HepG2 (cell line): ENCODE data around the gene TAL2. TPM values are rescaled to one million over a fixed set of nuclear protein-coding genes. Genes with fewer than 3 reads are reported as not detected.
A peak's percentile ranks its signal among the peaks of the same experiment; 100 is the strongest.

Source experiments
- ATAC-seq: fragments of 200-7000 bp; cut with Tn5 transposase; 3 replicates; pipeline ENCODE4 v1.9.1; 2020; ENCODE audit warnings: mild to moderate bottlenecking, moderate library complexity
- BruUV-seq: library from RNA; stranded (reverse); fragments of 400-500 nt; replicated peaks from 2 replicates; lab custom pipeline; 2021; lab: Mats Ljungman, UMichigan
- CTCF ChIA-PET: fragments of 300-600 bp; formaldehyde crosslinking; extraction: SDS; loops from one replicate; lab custom pipeline; 2021; ENCODE audit warnings: low total read pairs, inconsistent platforms, low intra/inter-chr PET ratio; lab: Yijun Ruan, JAX
- POLR2A ChIA-PET: fragments of 350-600 bp; sonication (Branson Sonifier 250); formaldehyde crosslinking; loops from one replicate; lab custom pipeline; 2020; ENCODE audit warnings: antibody characterized with exemption, inconsistent platforms; lab: Yijun Ruan, JAX
- DNase-seq: peaks from one replicate; pipeline ENCODE4 v3.0.0-alpha.2; 2015; ENCODE audit warnings: low spot score
- FAIRE-seq: peaks from 3 replicates; lab custom pipeline; 2011; peaks lifted over from hg19 to GRCh38; lab: Jason Lieb, UNC
- H2AFZ ChIP-seq: one replicate; pipeline ENCODE4 v1.6.1; 2011; ENCODE audit warnings: low read length, inconsistent platforms
- H3K27ac ChIP-seq: fragments of 300-600 bp; 3 replicates; pipeline ENCODE4 v1.8.0; 2011; ENCODE audit warnings: mixed run types, mild to moderate bottlenecking, mixed read lengths, low read length, inconsistent platforms; ENCODE audit not compliant: insufficient read depth; ENCODE audit errors: extremely low read length
- H3K27me3 ChIP-seq, 2 experiments: fragments of 200-600 bp in 1 of 2; 2 replicates in 1 of 2; 3 replicates in 1 of 2; pipeline versions ENCODE4 v1.6.0 to v1.8.0; 2011; ENCODE audit warnings: low read length in 2 of 2, mild to moderate bottlenecking in 2 of 2, moderate library complexity in 2 of 2, inconsistent platforms in 1 of 2; ENCODE audit not compliant: insufficient read depth in 2 of 2, control insufficient read depth in 1 of 2
- H3K36me3 ChIP-seq, 2 experiments: fragments of 200-600 bp in 1 of 2; replicated peaks in 1 of 2; 2 replicates in 1 of 2; 3 replicates in 1 of 2; pipeline versions ENCODE4 v1.5.1 to v1.8.0; 2011; ENCODE audit warnings: low read length in 2 of 2, inconsistent platforms in 1 of 2; ENCODE audit not compliant: insufficient read depth in 2 of 2, control insufficient read depth in 1 of 2
- H3K4me1 ChIP-seq: 2 replicates; pipeline ENCODE4 v1.5.1; 2012; ENCODE audit warnings: low read length, inconsistent platforms; ENCODE audit not compliant: insufficient read depth
- H3K4me2 ChIP-seq: 2 replicates; pipeline ENCODE4 v1.6.0; 2011; ENCODE audit warnings: low read depth, low read length, inconsistent platforms
- H3K4me3 ChIP-seq, 3 experiments: fragments of 200-600 bp in 1 of 3; sonication (generic), shearing (Covaris generic) in 1 of 3; replicated peaks in 1 of 3; 2 replicates each; pipeline ENCODE4 v1.5.1; 2011 to 2016; ENCODE audit warnings: low read length in 3 of 3, inconsistent platforms in 2 of 3, low read depth in 2 of 3, mild to moderate bottlenecking in 2 of 3, control low read depth in 1 of 3, mixed read lengths in 1 of 3; ENCODE audit not compliant: insufficient read depth in 1 of 3
- H3K79me2 ChIP-seq: one replicate; pipeline ENCODE4 v1.6.1; 2011; ENCODE audit warnings: low read length, inconsistent platforms; ENCODE audit not compliant: insufficient read depth
- H3K9ac ChIP-seq: 2 replicates; pipeline ENCODE4 v1.6.0; 2011; ENCODE audit warnings: mild to moderate bottlenecking, low read depth, low read length, inconsistent platforms; ENCODE audit not compliant: insufficient read depth
- H3K9me3 ChIP-seq: 2 replicates; pipeline ENCODE4 v1.5.1; 2012; ENCODE audit warnings: mild to moderate bottlenecking, low read length
- H4K20me1 ChIP-seq: 2 replicates; pipeline ENCODE4 v1.6.0; 2011; ENCODE audit warnings: inconsistent platforms, mild to moderate bottlenecking, low read length, moderate library complexity; ENCODE audit not compliant: insufficient read depth
- ETV6 ChIP-seq: sonication (generic); formaldehyde crosslinking; conservative IDR thresholded peaks from 2 replicates; pipeline ENCODE4 v1.4.0; 2020; ENCODE audit warnings: missing genetic modification reagents
- HNF4A ChIP-seq: sonication (generic); formaldehyde crosslinking; IDR thresholded peaks from 2 replicates; pipeline ENCODE4 v1.4.0; 2020; ENCODE audit warnings: missing genetic modification reagents
- MTF1 ChIP-seq: sonication (generic); formaldehyde crosslinking; IDR thresholded peaks from 2 replicates; pipeline ENCODE4 v1.5.0; 2020; ENCODE audit warnings: missing genetic modification reagents
- PRDM4 ChIP-seq: sonication (generic); formaldehyde crosslinking; IDR thresholded peaks from 2 replicates; pipeline ENCODE4 v1.9.0; 2021; ENCODE audit warnings: missing genetic modification reagents, borderline replicate concordance
- SOX13 ChIP-seq, 3 experiments: fragments of 450-650 bp in 1 of 3; sonication (generic) in 1 of 3; formaldehyde crosslinking in 1 of 3; IDR thresholded peaks in 2 of 3; conservative IDR thresholded peaks in 1 of 3; 2 replicates each; pipeline versions ENCODE4 v1.5.0 to v1.6.1; 2016 to 2020; ENCODE audit warnings: antibody characterized with exemption in 1 of 3, mild to moderate bottlenecking in 1 of 3, missing compliant biosample characterization in 1 of 3, missing genetic modification reagents in 1 of 3, moderate library complexity in 1 of 3
- TOE1 ChIP-seq: sonication (generic); formaldehyde crosslinking; IDR thresholded peaks from 2 replicates; pipeline ENCODE4 v1.4.0; 2020; ENCODE audit warnings: mild to moderate bottlenecking, missing genetic modification reagents
- ZNF619 ChIP-seq: sonication (generic); formaldehyde crosslinking; IDR thresholded peaks from 2 replicates; pipeline ENCODE4 v1.4.0; 2020; ENCODE audit warnings: mild to moderate bottlenecking, missing genetic modification reagents
- ZNF770 ChIP-seq: sonication (generic); formaldehyde crosslinking; IDR thresholded peaks from 2 replicates; pipeline ENCODE4 v1.5.0; 2020; ENCODE audit warnings: mild to moderate bottlenecking, missing genetic modification reagents
- WGBS: methylation state at CpG from one replicate; pipeline ENCODE4 v1.1.6; 2017; ENCODE audit warnings: low lambda C conversion rate; 5-methylcytosine and 5-hydroxymethylcytosine counted together
- in situ Hi-C: cut with HindIII; loops from 2 replicates; pipeline ENCODE4 v1.10.0; 2017; ENCODE audit warnings: low pct_unique_long_range_greater_than_20kb; ENCODE audit not compliant: extremely low pct_ligation_motif_present
- intact Hi-C: fragments of 100-400 bp; cut with micrococcal nuclease; formaldehyde crosslinking; loops from one replicate; pipeline ENCODE4 v1.10.0; 2022; ENCODE audit not compliant: unreplicated experiment
- polyA plus RNA-seq, 8 experiments: library from polyadenylated mRNA; depleted of rRNA in 3 of 8; stranded (reverse) in 7 of 8; unstranded in 1 of 8; fragments of >200 nt; fragmentation: Illumina TruSeq in 4 of 8; extraction: Trizol in 4 of 8; gene quantifications; 2 replicates each; pipeline versions ENCODE4 v1.2.1 to v1.2.3, GENCODE V29; 2011 to 2016; ENCODE audit warnings: low read depth in 4 of 8, missing spikeins in 1 of 8, mixed read lengths in 1 of 8; ENCODE audit not compliant: insufficient read depth in 1 of 8
- total RNA-seq, 5 experiments: library from RNA; depleted of rRNA; stranded (reverse); fragments of >200 nt; fragmentation: Illumina TruSeq; extraction: Trizol; gene quantifications; 2 replicates each; pipeline ENCODE4 v1.2.3, GENCODE V29; 2016; ENCODE audit warnings: low read depth in 1 of 5
- TF ChIP-seq, protein P1 (sequence below): sonication (generic); formaldehyde crosslinking; IDR thresholded peaks from one replicate; pipeline ENCODE4 v1.5.1; 2020; ENCODE audit warnings: mild to moderate bottlenecking, missing genetic modification reagents; ENCODE audit errors: not compliant biosample characterization

TAL2 gene
- total and polyA plus RNA-seq, 2 of the 13 experiments (the other 11 are each of a cell fraction or from before 2014, with no cell fraction given), result 0.22 TPM; not detected in 1

DNA sequence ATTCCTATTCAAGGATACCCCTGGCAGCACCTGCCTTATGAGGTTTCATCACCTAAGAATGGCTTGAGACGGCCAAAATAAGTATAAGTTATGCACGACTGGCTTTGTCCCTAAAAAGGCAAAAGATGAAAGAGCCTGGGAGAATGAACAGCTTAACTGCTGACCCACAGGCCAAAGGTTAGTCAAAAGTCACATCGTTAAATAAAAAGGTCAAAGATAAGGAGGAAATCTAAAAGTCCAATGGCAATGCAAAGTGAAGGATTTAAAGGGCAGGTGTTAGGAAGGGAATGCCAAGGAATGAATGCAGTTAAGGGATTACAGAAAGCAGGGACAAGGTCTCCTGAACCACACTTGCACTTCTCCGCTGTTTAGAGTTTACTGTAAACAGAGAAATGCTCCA lies 5.6 kb downstream of the TAL2 start (continued):
- TF ChIP-seq ZNF770 (CRISPR knock-in tag) (no peak), TOE1 (CRISPR knock-in tag) (no peak), SOX13 (IDR thresholded peaks at IDR 0.05) (no peak), SOX13 (CRISPR knock-in tag; conservative IDR thresholded peaks at IDR 0.05 in 1 of 2, IDR thresholded peaks at IDR 0.05 in 1 of 2) (0 out of 4 replicates have a peak, but pooled peaks of 1 of the 2 experiments have one; percentile 12), MTF1 (no peak), HNF4A (peak; percentile 37; the same call in 1 of the 2 replicates)

GRCh38 chr9:105670315-105670714 lies 8.1 kb downstream of the TAL2 start:
- peaks cover 26% of the 10 kb centered on the region for H3K4me1 ChIP-seq
- FAIRE-seq (no peak), DNase-seq (no peak), ATAC-seq (no peak)
- intact Hi-C loops (no loop called here), in situ Hi-C loops (no loop called here)
- H2AFZ ChIP-seq, result no peak overlapping the region
- no peaks in the 10 kb centered on the region for H4K20me1 ChIP-seq
- peaks cover 0 to 4% of the 10 kb centered on the region in 2 experiments; a peak in 1 of 5 replicates for H3K27me3 ChIP-seq
- H3K36me3 ChIP-seq, result no peaks in the 10 kb centered on the region
- no peaks in the 10 kb centered on the region for H3K79me2 ChIP-seq
- no peak overlapping the region for H3K4me2 ChIP-seq
- H3K9me3 ChIP-seq, result no peaks in the 10 kb centered on the region
- ChIA-PET POLR2A (no interaction called here), CTCF (no interaction called here)
- H3K4me3 ChIP-seq, result no peak overlapping the region
- no peak overlapping the region for H3K27ac ChIP-seq
- WGBS, result 58% methylated on average over 3 of the region's 3 CpGs
- no peak overlapping the region for H3K9ac ChIP-seq
- BruUV-seq, result no TSS peak
- TF ChIP-seq ETV6 (no peak), ZNF619 (CRISPR knock-in tag) (no peak), PRDM4 (CRISPR knock-in tag) (no peak)
- TF ChIP-seq, protein P1, sequence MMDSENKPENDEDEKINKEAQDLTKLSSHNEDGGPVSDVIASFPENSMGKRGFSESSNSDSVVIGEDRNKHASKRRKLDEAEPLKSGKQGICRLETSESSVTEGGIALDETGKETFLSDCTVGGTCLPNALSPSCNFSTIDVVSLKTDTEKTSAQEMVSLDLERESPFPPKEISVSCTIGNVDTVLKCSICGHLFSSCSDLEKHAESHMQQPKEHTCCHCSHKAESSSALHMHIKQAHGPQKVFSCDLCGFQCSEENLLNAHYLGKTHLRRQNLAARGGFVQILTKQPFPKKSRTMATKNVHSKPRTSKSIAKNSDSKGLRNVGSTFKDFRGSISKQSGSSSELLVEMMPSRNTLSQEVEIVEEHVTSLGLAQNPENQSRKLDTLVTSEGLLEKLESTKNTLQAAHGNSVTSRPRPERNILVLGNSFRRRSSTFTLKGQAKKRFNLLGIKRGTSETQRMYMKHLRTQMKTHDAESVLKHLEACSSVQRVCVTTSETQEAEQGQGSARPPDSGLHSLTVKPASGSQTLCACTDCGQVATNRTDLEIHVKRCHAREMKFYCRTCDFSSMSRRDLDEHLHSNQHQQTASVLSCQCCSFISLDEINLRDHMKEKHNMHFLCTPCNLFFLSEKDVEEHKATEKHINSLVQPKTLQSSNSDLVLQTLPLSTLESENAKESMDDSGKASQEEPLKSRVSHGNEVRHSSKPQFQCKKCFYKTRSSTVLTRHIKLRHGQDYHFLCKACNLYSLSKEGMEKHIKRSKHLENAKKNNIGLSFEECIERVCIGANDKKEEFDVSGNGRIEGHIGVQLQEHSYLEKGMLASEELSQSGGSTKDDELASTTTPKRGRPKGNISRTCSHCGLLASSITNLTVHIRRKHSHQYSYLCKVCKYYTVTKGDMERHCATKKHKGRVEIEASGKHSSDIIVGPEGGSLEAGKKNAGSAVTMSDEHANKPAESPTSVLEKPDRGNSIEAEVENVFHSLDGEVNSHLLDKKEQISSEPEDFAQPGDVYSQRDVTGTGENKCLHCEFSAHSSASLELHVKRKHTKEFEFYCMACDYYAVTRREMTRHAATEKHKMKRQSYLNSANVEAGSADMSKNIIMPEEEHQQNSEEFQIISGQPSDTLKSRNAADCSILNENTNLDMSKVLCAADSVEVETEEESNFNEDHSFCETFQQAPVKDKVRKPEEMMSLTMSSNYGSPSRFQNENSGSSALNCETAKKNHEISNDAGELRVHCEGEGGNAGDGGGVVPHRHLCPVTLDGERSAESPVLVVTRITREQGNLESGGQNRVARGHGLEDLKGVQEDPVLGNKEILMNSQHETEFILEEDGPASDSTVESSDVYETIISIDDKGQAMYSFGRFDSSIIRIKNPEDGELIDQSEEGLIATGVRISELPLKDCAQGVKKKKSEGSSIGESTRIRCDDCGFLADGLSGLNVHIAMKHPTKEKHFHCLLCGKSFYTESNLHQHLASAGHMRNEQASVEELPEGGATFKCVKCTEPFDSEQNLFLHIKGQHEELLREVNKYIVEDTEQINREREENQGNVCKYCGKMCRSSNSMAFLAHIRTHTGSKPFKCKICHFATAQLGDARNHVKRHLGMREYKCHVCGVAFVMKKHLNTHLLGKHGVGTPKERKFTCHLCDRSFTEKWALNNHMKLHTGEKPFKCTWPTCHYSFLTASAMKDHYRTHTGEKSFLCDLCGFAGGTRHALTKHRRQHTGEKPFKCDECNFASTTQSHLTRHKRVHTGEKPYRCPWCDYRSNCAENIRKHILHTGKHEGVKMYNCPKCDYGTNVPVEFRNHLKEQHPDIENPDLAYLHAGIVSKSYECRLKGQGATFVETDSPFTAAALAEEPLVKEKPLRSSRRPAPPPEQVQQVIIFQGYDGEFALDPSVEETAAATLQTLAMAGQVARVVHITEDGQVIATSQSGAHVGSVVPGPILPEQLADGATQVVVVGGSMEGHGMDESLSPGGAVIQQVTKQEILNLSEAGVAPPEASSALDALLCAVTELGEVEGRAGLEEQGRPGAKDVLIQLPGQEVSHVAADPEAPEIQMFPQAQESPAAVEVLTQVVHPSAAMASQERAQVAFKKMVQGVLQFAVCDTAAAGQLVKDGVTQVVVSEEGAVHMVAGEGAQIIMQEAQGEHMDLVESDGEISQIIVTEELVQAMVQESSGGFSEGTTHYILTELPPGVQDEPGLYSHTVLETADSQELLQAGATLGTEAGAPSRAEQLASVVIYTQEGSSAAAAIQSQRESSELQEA (CRISPR knock-in tag), result no peak
